Tibial nerve (tissue), 4 donors: ENCODE data around the gene ARRB1. TPM values are rescaled to one million over a fixed set of nuclear protein-coding genes. Genes with fewer than 3 reads are reported as not detected.

Experiments
- DNase-seq, 2 donors: peaks; one replicate each; pipeline ENCODE4 v3.0.0-alpha.2; 2019; ENCODE audit warnings: low spot score in 2 of 2
- H3K27ac ChIP-seq, 4 donors: fragments of 200-600 bp; sonication (generic) in 3 of 4; one replicate each; pipeline ENCODE4 v1.5.1; 2017 to 2019; ENCODE audit warnings: mild to moderate bottlenecking in 1 of 4
- H3K27me3 ChIP-seq, 2 donors: fragments of 200-600 bp; sonication (generic) in 1 of 2; one replicate each; pipeline versions ENCODE4 v1.5.1 to v1.6.0; 2017 to 2019
- H3K36me3 ChIP-seq, 3 donors: fragments of 200-600 bp; sonication (generic); one replicate each; pipeline ENCODE4 v1.5.1; 2018 to 2019
- H3K4me1 ChIP-seq, 4 donors: fragments of 200-600 bp; sonication (generic) in 3 of 4; one replicate each; pipeline ENCODE4 v1.5.1; 2017 to 2019
- H3K4me3 ChIP-seq, 4 donors: fragments of 200-600 bp; sonication (generic) in 3 of 4; one replicate each; pipeline ENCODE4 v1.5.1; 2017 to 2019; ENCODE audit warnings: mild to moderate bottlenecking in 1 of 4, moderate library complexity in 1 of 4
- H3K9me3 ChIP-seq, 4 donors: fragments of 200-600 bp; sonication (generic) in 3 of 4; one replicate each; pipeline ENCODE4 v1.5.1; 2017 to 2019
- EP300 ChIP-seq, 2 donors: sonication (generic); formaldehyde crosslinking; IDR thresholded peaks; one replicate each; pipeline ENCODE4 v1.6.1; 2017; ENCODE audit warnings: antibody characterized with exemption in 2 of 2, mild to moderate bottlenecking in 1 of 2
- POLR2A ChIP-seq, 2 donors: fragments of 450-650 bp; IDR thresholded peaks; one replicate each; pipeline ENCODE4 v1.6.1; 2017; ENCODE audit warnings: antibody characterized with exemption in 2 of 2, mild to moderate bottlenecking in 2 of 2, moderate library complexity in 2 of 2
- WGBS, 2 donors: methylation state at CpG; one replicate each; pipeline ENCODE4 v1.1.5; 2018; 5-methylcytosine and 5-hydroxymethylcytosine counted together
- total RNA-seq, 4 donors: library from RNA; depleted of rRNA; stranded (reverse); fragments of >200 nt; gene quantifications; one replicate each; pipeline ENCODE4 v1.1.0, GENCODE V29; 2016
- TF ChIP-seq, protein P1 (sequence below), 5 experiments: fragments of 200-600 bp in 3 of 5; fragments of 450-650 bp in 2 of 5; sonication (generic) in 3 of 5; IDR thresholded peaks; one replicate each; pipeline ENCODE4 v1.5.1; 2016 to 2019; ENCODE audit warnings: antibody characterized with exemption in 5 of 5, mild to moderate bottlenecking in 3 of 5, moderate library complexity in 2 of 5

ARRB1 gene
- total RNA-seq, 4 donors from 2014 or later: 38.2 to 68.1 (median 45.8) TPM

GRCh38 chr11:75315439-75315805 lies 36.0 kb downstream of the ARRB1 start:
- H3K27me3 ChIP-seq: no peaks in the 10 kb centered on the region
- H3K36me3 ChIP-seq: no peaks in the 10 kb centered on the region
- H3K4me3 ChIP-seq: no peak overlapping the region
- no peaks in the 10 kb centered on the region for H3K9me3 ChIP-seq
- 69 to 78% methylated on average over 6 of the region's 6 CpGs for WGBS, 2 donors
- peak overlapping the region in 1 of 4 donors; percentile 2 for H3K27ac ChIP-seq
- peaks cover 0 to 63% (median 44%) of the 10 kb centered on the region in 4 donors for H3K4me1 ChIP-seq
- TF ChIP-seq EP300 (IDR thresholded peaks at IDR 0.05): no peak
- TF ChIP-seq, protein P1, sequence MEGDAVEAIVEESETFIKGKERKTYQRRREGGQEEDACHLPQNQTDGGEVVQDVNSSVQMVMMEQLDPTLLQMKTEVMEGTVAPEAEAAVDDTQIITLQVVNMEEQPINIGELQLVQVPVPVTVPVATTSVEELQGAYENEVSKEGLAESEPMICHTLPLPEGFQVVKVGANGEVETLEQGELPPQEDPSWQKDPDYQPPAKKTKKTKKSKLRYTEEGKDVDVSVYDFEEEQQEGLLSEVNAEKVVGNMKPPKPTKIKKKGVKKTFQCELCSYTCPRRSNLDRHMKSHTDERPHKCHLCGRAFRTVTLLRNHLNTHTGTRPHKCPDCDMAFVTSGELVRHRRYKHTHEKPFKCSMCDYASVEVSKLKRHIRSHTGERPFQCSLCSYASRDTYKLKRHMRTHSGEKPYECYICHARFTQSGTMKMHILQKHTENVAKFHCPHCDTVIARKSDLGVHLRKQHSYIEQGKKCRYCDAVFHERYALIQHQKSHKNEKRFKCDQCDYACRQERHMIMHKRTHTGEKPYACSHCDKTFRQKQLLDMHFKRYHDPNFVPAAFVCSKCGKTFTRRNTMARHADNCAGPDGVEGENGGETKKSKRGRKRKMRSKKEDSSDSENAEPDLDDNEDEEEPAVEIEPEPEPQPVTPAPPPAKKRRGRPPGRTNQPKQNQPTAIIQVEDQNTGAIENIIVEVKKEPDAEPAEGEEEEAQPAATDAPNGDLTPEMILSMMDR (IDR thresholded peaks at IDR 0.05): no peak
- TF ChIP-seq POLR2A (IDR thresholded peaks at IDR 0.05): no peak
- no peak for DNase-seq

DNA sequence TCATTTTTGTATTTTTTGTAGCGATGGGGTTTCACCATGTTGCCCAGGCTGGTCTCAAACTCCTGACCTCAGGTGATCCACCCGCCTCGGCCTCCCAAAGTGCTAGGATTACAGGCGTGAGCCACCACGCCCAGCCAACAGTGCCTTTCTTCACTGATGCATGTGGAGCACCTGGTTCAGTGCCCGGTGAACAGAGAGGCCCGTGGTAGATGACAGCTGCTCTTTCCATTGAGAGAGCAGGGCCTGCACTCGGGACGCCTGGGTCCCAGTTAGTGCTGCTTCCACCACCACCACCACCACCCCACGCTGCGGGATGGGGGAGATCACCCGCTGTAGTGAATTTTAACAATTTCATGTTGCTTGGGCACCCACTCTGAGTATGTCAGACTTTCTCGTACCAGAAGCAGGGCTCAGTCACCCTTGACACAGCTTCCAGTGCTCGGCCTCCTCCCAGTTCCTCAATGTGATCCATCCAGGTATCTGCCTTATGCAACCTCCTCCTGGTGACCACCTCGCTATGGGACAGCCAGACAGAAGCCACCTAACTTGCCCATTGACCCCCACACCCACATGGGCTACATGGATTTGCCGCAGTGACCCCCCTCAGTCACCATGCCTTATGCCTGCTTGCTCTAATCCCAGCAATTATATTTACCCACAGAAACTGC lies 36.6 kb downstream of the ARRB1 start:
- peak overlapping the region in 2 of 4 donors; percentile 89 to 93 for H3K27ac ChIP-seq
- H3K4me3 ChIP-seq: no peak overlapping the region
- H3K36me3 ChIP-seq: no peaks in the 10 kb centered on the region
- peaks cover 0 to 63% (median 41%) of the 10 kb centered on the region in 4 donors for H3K4me1 ChIP-seq
- TF ChIP-seq EP300 (IDR thresholded peaks at IDR 0.05) (no peak), POLR2A (IDR thresholded peaks at IDR 0.05) (no peak)
- TF ChIP-seq, protein P1 (IDR thresholded peaks at IDR 0.05): no peak
- no peaks in the 10 kb centered on the region for H3K27me3 ChIP-seq
- DNase-seq: no peak
- no peaks in the 10 kb centered on the region for H3K9me3 ChIP-seq
- WGBS, 2 donors: 89 to 91% methylated on average over 16 of the region's 16 CpGs

- DNase-seq: peak in 1 of 2 donors; percentile 55
- no peaks in the 10 kb centered on the region for H3K9me3 ChIP-seq
- peaks cover 0 to 60% (median 35%) of the 10 kb centered on the region in 4 donors for H3K4me1 ChIP-seq
- no peak overlapping the region for H3K4me3 ChIP-seq
- H3K27ac ChIP-seq: peak overlapping the region; percentile 76 to 93 (median 84)
- no peaks in the 10 kb centered on the region for H3K36me3 ChIP-seq
- H3K27me3 ChIP-seq: no peaks in the 10 kb centered on the region
- 27 to 42% methylated on average over 8 of the region's 8 CpGs for WGBS, 2 donors
- TF ChIP-seq POLR2A (IDR thresholded peaks at IDR 0.05) (no peak), EP300 (IDR thresholded peaks at IDR 0.05) (no peak)
- TF ChIP-seq, protein P1 (IDR thresholded peaks at IDR 0.05): no peak
Measured at GRCh38 chr11:75313513-75314272, 37.8 kb downstream of the ARRB1 start.

DNA sequence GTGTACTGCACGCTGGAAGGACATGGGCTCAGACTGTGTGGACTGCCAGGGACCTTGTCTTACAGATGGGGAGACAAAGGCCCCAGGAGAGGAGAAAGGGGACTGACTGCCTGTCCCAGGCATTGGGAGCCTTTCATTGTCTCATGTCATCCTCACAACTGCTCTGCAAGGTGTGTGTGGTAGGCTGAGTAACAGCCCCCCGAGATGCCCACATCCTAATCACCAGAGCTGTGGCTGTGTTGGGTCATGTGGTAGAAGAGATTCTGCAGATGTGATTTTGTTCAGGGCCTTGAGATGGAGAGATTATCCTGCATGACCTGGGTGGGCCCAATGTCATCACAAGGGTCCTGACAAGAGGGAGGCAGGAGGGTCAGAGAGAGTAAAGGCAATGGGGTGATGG lies 39.1 kb downstream of the ARRB1 start:
- H3K27me3 ChIP-seq: no peaks in the 10 kb centered on the region
- H3K4me3 ChIP-seq: no peak overlapping the region
- TF ChIP-seq, protein P1 (IDR thresholded peaks at IDR 0.05): no peak
- TF ChIP-seq POLR2A (IDR thresholded peaks at IDR 0.05) (no peak), EP300 (IDR thresholded peaks at IDR 0.05) (no peak)
- WGBS, 2 donors: 57 to 63% methylated on average over 2 of the region's 2 CpGs
- no peaks in the 10 kb centered on the region for H3K9me3 ChIP-seq
- peak overlapping the region; percentile 76 to 93 (median 84) for H3K27ac ChIP-seq
- H3K4me1 ChIP-seq: peaks cover 0 to 64% (median 35%) of the 10 kb centered on the region in 4 donors
- H3K36me3 ChIP-seq: no peaks in the 10 kb centered on the region
- DNase-seq: no peak

DNA sequence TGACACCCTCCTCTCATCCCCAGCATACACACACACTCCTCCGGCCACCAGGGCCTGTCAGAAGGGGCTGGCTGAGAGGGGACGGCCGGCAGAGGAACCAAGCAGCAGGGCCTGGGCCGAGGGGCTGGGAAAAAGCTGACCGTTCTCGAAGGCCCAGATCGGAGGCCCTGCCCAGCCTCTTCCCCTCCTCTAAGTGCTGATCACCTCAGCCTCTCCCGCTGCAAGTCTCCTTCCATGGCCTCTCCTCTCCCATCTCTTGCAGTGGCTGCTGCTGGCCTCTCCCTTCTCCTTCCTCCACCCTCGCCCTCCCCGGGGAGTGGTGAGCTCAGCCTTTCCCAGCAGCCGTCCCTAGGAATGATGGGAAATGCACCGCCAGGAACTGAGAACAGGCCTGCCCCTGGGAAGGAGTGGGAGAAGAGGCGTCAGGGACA lies 39.6 kb downstream of the ARRB1 start:
- Histone ChIP-seq H3K27me3 (no peaks in the 10 kb centered on the region), H3K4me1 (peaks cover 0 to 67% (median 35%) of the 10 kb centered on the region in 4 donors)
- TF ChIP-seq EP300 (IDR thresholded peaks at IDR 0.05) (peak in 1 of 2 donors; percentile 93), POLR2A (IDR thresholded peaks at IDR 0.05) (peak in 1 of 2 donors; percentile 61)
- TF ChIP-seq, protein P1 (IDR thresholded peaks at IDR 0.05): peak in 1 of 5 experiments; percentile 29

More for the DNA sequence above, 39.6 kb downstream of the ARRB1 start:
- H3K27ac ChIP-seq: peak overlapping the region; percentile 76 to 93 (median 84)
- peak; percentile 83 to 86 for DNase-seq
- 9 to 12% methylated on average over 13 of the region's 13 CpGs for WGBS, 2 donors
- H3K36me3 ChIP-seq: no peaks in the 10 kb centered on the region
- H3K4me3 ChIP-seq: peak overlapping the region; percentile 24 to 52 (median 40)
- H3K9me3 ChIP-seq: no peaks in the 10 kb centered on the region
